T1000 (cell line): ENCODE data around the gene PRPF18.

Source experiments
- DNase-seq: peaks from one replicate; lab custom pipeline; 2025; ENCODE audit warnings: mixed read lengths; lab: John Stamatoyannopoulos, UW

The PRPF18 gene

DNA sequence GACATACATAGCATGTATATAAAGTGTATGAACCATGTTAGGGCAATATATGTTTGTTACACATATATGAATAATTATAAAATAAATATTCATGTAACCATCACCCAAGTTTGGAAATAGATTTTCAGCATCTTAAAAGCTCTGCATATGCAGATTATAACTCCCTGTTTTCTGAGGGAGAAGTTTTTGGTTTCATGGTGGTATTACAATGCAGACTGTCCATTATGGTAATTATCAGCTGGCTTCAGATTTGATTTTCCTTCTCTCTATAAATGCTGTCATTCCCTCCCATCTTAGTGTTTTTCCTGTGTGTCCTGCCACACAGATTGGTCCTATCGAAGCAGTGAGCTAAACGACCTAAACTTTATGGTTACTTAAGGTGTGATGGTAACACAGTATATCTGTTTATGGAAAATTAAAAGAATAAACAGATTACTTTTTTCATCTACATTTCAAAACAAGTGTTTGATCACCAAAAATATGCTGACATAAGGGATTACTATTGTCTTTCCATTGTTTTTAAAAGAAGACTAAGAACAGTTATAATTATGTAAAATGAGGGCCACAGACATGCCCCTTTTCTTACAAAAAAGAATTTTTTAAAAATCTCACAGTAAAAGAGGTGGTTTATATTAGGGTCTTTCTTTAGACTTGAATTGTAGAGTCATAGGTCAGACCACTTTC, 17.7 kb downstream of the PRPF18 start:
- no peak for DNase-seq

DNA sequence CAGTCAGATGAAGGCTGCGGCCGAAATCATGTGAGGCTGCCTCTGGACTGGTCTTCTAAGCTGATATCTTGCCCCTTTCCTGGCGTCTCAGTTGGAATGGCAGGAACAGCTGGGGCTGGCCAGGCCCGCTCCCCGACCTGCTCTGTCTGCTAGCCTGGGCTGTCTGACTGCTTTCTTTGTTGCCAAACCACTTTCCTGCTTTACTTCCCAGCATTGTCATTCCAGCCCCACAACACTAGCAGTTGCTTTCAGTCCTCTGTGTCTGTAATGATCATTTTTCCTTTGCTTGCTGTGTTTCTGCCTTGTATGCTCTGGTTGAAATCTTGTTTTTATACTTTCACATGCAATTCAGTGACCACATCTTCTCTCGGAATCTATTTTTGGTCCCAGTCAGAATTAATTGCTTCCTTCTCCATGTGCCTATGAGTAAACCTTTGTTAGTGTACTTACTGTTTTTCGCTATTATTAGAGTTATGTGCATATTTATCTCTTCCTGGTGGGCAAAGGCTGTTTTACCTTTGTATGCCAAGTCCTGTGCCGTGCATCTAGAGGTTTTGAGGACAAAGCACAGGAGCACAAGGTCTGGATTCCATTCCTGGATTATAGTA, 21.6 kb downstream of the PRPF18 start:
- no peak for DNase-seq

DNA sequence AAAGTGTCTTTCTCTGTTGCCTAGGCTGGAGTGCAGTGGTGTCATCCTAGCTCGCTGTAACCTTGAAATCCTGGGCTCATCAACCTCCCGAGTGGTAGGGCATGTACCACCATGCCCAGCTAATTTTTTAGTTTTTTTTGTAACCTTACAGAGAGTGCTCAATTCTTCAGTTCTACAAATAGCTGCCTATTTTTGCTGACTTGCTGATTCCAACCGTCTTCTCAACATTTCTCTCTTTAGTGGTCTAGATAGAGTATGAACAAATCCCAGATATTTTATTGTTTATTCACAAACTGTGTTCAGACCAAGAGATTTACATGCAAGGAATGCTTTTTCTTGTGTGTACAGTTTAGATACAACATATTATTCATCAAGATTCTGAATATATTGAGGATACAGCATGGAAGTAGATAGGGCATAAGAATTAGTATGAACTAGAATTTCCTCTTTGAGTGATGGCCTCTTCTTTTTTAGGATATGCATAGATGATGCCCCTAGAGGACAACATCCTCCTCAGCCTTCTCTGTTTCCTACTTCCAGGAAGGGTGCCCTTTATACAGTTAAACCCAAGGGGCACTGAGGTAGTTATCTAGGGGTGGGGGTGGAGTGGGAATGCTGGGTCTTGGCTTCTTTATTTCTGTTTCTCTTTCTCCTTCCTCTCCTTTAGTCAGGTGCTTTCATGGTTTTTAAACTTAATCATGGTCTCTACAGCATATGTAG, 26.0 kb downstream of the PRPF18 start:
- DNase-seq = no peak

DNA sequence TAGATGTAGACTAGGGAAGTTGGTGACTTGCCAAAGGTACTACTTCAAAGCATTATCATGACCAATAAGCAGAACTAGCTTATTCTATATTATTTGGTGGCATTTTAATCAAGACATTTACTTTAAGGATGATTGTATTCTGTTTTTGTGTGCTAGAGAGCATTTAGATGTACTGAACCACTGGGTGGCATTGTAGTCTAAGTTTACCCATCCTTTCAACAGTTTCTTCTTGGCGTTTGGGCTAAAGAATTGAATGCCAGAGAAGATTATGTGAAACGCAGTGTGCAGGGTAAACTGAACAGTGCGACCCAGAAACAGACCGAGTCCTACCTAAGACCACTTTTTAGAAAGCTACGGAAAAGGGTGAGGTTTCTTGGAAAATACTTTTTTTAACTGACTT, 26.8 kb downstream of the PRPF18 start:
- no peak for DNase-seq

DNA sequence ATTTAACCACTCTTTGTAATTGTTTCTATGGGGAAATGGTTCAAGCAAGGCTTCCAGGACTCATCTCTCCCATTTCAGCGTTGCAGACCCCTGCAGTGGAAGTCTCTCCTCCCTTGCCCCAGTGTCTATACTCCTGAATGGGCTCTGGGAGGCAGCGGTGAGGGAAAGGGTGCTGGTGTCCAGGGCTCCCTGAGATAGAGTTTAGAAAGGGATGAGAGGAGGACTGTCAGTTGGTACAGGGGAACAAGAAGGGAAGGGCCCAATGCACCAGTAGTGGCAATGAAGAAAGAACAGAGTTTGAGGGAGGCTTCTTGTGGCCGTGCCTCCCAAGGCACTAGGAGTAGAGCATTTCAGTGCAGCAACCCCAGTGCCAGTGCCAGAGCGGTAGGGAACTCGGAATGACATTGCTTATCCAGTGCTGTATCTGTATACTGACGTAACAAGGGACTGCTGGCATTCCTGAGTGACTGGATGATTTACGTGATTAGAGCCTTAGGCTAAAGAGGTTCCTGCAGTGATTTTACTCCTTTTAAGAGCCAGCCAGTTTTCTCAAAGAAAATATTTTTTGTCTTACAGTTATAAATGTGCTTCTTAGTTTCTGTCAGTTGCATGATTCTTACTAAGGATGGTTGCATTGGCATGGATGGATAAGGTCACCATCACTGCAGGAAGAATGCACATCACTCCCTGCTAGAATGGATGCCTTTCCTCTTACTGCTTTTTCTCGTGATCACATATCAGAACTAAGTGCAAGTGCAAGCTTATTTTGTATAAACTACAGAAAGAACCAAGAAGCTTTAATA, 28.0 kb downstream of the PRPF18 start:
- DNase-seq = peak; percentile 39

DNA sequence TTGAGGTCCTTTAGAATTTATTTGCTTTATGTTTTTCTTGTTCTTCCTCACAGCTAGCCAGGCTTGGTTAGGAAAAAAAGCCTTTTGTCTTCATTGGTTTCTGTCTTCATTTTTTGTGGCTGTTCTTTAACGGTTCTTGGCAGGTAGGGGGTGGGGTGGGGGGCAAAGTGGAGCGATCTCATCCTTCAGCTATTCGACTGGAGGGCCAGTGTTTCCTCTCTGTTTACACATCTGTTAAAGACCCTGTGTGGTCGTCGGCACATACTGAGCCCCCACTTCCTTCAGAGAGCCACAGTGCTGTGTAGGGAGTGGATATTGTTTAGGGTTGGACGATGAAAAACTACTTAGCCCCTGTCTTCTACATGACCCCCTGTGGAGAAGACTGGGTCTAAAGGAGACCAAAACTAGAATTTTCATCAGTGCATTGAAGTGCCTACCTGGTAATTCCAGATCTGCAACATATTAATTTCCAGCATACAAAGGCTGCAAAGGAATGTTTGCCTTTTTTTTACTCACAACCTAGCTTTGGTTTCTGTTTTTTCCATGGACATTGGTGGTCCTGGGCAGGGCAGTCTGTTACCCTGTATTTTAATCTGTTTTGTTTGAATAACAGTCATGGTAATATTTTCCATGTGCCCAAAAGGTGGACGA, 29.0 kb downstream of the PRPF18 start:
- no peak for DNase-seq

DNA sequence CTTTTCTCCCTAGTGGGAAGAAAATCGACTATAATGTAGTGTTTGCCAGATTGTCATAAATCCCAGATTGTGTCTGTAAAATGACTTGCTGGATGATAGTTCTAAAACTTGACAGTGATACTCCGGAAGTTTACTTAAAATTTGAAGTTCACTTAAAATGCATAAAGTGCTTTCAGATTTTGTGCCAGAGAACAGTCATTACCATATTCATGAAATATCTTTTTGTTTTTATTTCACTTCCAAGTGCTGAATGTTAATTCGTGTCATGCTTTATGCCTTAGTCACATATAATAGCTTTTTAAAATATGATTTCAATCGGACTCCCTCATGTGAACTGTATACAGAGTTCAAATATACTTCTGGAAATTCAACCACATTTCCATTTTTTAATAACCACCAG, 30.4 kb downstream of the PRPF18 start:
- DNase-seq = no peak

DNA sequence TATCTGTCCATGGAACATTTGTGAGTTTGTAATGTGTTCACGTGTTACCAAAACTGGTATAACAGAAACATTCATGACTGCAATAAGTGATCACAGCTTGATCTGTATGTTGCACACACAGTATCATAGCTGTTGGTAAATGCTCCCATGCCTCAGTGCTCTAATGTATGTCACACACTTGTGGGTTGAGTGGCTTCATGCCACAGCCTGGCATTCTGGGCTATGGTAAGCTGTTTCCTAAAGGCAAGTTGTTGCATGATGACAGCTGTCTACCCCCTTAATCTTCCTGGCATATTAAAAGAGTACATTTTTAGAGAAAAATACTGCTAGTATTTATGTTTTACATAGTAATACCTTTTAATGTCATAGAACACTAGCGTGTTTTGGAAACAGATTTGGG, 35.2 kb downstream of the PRPF18 start:
- DNase-seq = no peak

DNA sequence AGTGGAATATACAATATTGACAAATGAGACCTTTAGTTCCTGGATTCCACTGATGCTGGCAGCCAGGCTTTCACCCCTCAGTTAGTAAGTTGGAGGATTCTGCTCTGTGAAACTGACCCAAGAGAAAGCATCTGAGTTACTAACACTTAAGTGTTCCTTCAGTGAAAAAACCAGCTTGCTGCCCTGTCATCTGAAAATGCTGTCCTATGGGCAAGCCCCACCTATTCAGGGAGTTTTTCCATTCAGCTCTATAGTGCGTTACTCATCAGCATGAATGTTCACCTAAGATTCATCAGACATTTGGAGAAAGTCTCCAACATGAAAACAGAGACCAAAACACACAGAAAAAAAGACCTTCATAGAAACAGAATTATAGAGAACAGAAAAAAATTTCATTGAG, 37.9 kb downstream of the PRPF18 start:
- DNase-seq = no peak

DNA sequence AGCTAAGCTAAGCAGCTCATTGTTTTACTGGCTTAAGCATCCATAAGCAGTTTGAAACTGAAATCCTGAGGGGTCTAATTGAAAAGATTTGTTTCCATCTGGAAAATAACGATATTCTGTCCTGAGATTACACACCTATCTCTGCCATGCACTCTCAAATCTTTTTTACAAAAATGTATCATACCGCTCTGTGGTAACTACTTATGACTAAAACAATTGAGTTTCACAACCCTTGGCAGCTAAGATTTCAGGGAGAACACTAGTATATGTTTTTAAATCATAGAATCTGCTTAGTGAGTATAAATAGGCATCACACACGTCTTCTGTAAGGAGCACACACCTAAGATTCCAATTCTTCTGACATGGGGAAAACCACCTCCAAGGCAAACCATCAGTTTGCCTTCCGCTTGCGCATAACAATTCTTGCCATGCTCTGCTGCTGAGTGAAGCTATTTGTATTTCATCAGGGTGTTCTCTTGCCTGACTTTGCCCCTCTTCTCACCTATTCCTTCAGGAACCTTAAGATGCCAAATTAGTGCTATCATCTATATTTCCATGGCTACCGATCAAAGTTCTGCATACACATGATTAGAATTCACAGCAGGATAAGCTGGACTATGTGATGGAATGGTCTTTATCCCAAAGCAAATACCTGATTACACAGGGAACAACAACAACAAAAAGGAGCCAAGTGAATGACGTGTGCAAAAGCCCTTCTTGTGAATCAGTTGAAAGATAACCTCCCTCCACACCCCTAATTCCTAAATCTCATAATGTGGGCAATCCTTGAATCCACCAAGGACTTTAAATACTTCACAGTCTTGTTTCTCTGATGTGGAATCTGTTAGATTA, 40.9 kb downstream of the PRPF18 start:
- no peak for DNase-seq

DNA sequence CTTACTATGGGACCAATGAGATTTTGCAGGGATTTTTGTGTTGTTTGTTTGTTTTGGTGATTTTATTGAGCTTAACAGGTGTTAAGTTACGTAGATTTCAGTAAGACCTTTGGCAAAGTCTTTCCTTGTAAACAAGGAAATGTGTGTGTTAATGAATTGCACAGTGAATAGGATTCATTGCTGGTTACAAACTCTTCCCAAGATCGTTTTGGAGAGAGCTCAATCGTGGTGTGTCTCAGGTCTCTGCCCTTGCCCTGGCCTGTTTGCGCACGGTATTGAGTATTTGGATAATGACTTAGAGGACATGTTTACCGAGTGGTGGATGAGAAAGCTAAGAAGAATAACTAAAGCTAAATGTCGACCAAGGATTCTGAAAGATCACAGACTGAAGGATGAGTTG, 41.9 kb downstream of the PRPF18 start:
- DNase-seq = no peak

DNA sequence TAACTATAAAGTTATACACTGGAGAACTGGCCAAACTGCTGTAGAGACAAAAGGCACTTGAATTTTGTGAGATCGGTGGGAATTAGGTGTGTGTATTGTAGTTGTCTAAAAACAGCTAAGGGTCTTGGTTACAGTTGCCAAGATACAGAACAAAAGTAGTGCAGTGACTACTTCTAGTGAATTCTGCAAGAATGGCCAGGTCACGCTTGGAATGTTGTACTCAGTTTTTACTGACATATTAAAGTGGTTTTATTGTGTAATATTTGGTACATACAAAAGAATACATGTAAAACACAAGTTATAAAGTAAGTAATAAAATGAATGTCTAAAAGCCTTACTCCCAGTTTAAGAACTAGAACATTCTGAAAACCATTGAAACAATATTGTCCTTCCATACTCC, 42.4 kb downstream of the PRPF18 start:
- DNase-seq = no peak

DNA sequence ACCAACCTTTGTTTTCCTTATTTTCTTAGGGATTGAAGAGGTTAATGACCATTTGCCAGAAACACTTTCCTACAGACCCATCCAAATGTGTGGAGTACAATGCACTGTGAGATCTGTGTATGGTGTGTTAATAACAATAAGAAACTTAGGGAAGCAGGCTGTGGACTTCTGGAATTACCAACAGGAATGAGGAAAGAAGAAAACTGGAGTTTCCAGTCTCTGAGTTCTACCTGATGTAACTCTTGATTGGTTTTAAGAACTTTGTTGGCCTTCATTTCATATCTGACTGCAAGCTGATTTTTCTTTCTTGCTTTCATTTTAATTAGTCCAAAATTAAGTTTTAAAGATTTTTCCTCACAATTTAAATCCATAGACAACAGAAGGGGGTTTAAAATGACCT, 43.5 kb downstream of the PRPF18 start:
- DNase-seq = no peak

DNA sequence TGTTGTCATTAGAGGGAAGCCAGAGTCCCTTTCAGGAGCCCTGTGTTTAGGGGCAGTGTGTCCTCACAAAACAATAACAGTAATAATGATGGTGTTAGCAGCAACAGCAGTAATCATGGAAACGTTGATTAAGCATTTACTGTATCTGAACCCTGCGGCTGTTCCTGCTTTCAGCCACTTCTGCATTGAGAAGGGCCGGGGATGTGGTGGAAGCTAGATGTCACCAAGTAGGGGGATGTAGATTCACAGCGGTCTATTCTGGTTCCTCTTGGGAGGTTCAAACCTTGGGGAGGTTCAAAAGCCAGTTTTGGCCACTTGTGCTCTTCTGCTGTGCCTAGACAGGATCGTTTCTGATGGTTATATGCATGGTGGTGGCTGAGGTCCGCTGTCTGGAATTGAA, 44.8 kb downstream of the PRPF18 start:
- DNase-seq = no peak

DNA sequence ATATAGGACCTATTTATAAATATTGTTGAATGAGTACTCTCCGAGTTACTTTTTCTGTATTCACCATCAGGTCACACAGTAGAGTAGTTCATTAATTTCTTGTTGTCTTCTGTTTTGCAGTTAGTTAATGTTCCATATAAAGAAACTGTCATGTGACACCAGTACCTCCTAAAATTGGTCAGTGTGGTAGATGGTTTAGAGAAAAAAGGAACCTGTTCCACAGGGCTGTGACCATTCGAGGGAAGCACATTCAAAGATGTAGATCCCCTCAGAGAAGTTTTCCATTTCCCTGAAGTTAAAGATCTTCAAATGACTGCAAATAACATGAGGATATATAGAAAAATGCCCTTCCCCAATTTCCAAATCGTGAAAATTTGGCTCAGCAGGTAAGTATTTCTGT, 45.7 kb downstream of the PRPF18 start:
- no peak for DNase-seq

DNA sequence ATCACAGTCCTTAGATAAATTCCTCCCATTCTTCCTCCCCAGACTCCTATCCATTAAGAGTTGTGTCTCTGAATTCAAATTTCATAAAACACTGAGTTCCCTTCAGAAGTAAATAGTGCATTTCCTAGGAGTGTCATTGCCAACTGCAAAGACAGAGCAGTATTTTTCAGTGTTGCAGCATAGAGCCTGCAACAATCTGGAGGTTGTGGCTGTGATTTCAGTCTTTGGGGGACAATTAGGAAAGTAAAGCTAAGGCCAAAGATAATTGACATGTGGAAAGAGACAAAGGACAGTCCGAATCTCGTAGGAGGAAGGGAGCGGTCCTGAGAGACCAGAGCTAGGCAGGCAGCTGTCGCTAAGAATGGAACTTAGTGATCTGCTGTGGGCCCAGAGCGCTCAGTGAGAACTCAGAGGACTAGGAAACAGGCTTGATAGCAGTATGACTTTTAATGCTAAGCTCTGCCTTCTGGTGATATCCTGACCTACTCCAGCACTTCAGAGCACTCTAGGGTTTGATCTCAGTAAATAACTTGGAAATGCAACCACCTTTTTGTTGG, 46.2 kb downstream of the PRPF18 start:
- no peak for DNase-seq

DNA sequence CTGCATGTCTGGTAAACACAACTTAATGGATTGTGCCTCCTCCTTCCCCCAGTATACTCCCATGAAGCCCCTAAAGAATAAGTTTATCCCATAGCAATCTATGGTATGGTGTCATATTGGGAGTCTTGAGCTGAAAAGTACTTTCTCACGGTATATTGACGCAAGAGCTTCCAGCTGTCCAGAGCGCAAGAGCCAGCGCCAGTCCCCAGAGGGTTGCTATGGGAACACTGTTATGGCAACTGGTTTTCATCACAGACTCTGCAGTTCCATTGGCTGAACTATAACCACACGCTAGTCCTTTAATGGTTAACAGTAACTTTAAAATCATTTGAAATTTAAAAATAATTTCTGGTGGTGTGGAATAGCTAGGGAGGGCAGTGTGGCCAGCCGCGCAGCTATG, 46.9 kb downstream of the PRPF18 start:
- DNase-seq = no peak

DNA sequence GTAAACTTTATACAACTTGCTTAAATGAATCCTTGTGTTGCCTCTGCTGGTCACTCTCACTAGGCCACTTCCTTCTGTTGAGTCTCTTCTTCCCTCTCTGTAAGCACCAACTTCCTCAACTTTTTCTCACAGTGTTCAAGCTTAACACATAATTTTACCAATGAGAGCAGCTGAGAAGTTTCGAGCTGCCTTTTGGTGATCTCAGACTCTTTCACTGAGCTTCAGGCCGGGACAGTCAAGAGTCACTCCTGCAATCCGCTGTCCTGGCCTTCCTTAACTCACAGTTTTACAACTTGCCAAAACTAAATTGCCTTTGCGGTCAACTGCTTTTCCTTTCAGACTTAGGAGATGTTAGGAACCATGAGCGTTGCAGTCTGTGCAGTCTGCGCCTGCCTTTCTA, 47.4 kb downstream of the PRPF18 start:
- DNase-seq = no peak

DNA sequence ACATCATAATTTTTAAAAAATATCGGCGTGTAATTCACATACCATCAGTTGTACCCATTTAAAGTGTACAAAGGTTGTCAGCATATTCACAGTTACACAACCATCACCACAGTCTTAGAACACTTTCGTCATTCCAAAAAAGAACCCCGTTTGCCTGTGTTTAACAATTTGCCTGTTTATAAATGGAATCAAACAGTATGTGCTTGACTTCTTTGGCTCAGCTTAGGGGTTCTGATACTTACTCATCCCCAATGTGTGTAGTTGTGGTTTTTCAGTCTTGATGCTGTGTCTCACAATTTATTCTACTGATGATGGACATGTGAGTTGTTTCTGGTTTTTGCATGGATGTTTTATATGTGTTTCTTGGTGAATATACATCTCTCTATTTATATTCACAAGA, 50.0 kb downstream of the PRPF18 start:
- no peak for DNase-seq

DNA sequence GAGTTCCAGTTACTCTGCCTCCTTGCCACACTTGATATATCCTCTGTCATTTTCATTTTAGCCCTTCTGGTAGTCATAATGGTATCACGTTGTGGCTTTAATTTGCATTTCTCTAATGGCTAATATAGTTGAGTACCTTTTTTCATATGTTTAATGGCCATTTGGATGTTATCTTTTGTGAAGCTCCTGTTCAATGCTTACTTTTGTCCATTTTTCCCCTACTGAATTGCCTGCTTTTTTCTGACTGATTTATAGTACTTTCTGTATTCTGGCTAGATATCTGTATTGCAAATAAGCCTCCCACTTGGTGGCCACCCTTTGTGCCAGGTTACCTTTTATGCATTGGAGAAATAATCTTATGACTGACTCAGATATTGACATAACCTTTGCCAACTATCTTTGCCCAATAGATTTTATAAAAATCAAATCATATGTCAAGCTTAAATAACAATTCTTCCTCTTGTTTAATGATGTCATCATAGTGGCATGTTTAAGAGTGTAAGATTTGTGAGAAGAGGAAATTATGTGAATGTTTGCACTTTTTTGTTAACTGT, 50.6 kb downstream of the PRPF18 start:
- DNase-seq = no peak

DNA sequence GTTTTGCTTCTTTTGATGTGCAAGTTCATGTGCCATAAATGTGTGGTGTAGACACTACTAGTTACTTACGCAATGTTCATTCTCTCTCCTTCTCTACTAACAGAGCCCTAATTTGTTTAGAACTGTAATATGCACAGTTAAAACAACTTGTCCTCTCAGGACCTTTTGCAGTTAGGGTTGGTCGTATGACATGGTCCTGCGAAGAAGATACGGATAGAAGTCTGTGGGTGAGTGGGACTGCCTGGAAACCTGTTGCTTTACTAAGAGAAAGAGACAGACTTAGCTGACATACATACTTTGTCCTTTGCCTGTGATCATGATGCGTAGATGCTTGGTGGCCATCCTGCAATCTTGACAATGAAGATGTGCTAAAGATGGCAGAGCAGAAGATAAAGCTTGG, 51.1 kb downstream of the PRPF18 start:
- DNase-seq = no peak
